H9 (cell line): ENCODE data around the gene TLE6. TPM values are rescaled to one million over a fixed set of nuclear protein-coding genes. Genes with fewer than 3 reads are reported as not detected.

Experiments
- DNase-seq: peaks from one replicate; pipeline ENCODE4 v3.0.0-alpha.2; 2017
- H2AFZ ChIP-seq: one replicate; pipeline ENCODE4 v1.6.1; 2013; ENCODE audit warnings: mild to moderate bottlenecking, low read length, control low read depth, moderate library complexity
- H2AK5ac ChIP-seq: 2 replicates; pipeline ENCODE4 v1.6.1; 2013; ENCODE audit warnings: low read length, control low read depth, mixed read lengths; ENCODE audit not compliant: insufficient read length
- H2BK120ac ChIP-seq: one replicate; pipeline ENCODE4 v1.6.1; 2013; ENCODE audit warnings: low read depth, mild to moderate bottlenecking, low read length, control low read depth, inconsistent platforms; ENCODE audit not compliant: poor library complexity, severe bottlenecking
- H2BK12ac ChIP-seq: 2 replicates; pipeline ENCODE4 v1.6.1; 2013; ENCODE audit warnings: low read length, control low read depth, mixed read lengths, low read depth; ENCODE audit not compliant: insufficient read length
- H2BK15ac ChIP-seq: 2 replicates; pipeline ENCODE4 v1.6.1; 2013; ENCODE audit warnings: low read depth, low read length, control low read depth
- H2BK20ac ChIP-seq: one replicate; pipeline ENCODE4 v1.6.1; 2013; ENCODE audit warnings: low read depth, mild to moderate bottlenecking, low read length, control low read depth, inconsistent platforms; ENCODE audit not compliant: poor library complexity, severe bottlenecking
- H2BK5ac ChIP-seq: 2 replicates; pipeline ENCODE4 v1.6.1; 2013; ENCODE audit warnings: low read length, control low read depth, mixed read lengths; ENCODE audit not compliant: insufficient read length
- H3K14ac ChIP-seq: 2 replicates; pipeline ENCODE4 v1.6.1; 2013; ENCODE audit warnings: low read length, control low read depth; ENCODE audit not compliant: insufficient read depth
- H3K18ac ChIP-seq: 2 replicates; pipeline ENCODE4 v1.6.1; 2013; ENCODE audit warnings: low read depth, mild to moderate bottlenecking, mixed read lengths, low read length, control low read depth; ENCODE audit not compliant: insufficient read length
- H3K23ac ChIP-seq: 2 replicates; pipeline ENCODE4 v1.6.1; 2013; ENCODE audit warnings: low read length, control low read depth, mixed read lengths, low read depth; ENCODE audit not compliant: insufficient read length
- H3K23me2 ChIP-seq: 2 replicates; pipeline ENCODE4 v1.6.1; 2013; ENCODE audit warnings: low read depth, mild to moderate bottlenecking, mixed read lengths, low read length, control low read depth; ENCODE audit not compliant: insufficient read length, poor library complexity, severe bottlenecking
- H3K27ac ChIP-seq: 2 replicates; pipeline ENCODE4 v1.5.1; 2013; ENCODE audit warnings: low read length, control low read depth, mixed read lengths, low read depth; ENCODE audit not compliant: insufficient read length
- H3K27me3 ChIP-seq: 2 replicates; pipeline ENCODE4 v1.6.1; 2013; ENCODE audit warnings: low read length, control low read depth, inconsistent platforms; ENCODE audit not compliant: insufficient read depth
- H3K4ac ChIP-seq: 2 replicates; pipeline ENCODE4 v1.6.1; 2013; ENCODE audit warnings: low read depth, mild to moderate bottlenecking, control low read depth, inconsistent platforms, low read length, moderate library complexity
- H3K4me1 ChIP-seq: 2 replicates; pipeline ENCODE4 v1.6.1; 2013; ENCODE audit warnings: low read length, control low read depth, inconsistent platforms; ENCODE audit not compliant: insufficient read depth
- H3K4me2 ChIP-seq: 2 replicates; pipeline ENCODE4 v1.6.1; 2013; ENCODE audit warnings: low read length, control low read depth, mixed read lengths; ENCODE audit not compliant: insufficient read length, insufficient read depth
- H3K56ac ChIP-seq: 2 replicates; pipeline ENCODE4 v1.6.1; 2013; ENCODE audit warnings: low read depth, mild to moderate bottlenecking, mixed read lengths, low read length, control low read depth; ENCODE audit not compliant: insufficient read length
- H3K79me1 ChIP-seq: 2 replicates; pipeline ENCODE4 v1.6.1; 2013; ENCODE audit warnings: low read depth, mild to moderate bottlenecking, moderate library complexity, low read length, control low read depth, inconsistent platforms; ENCODE audit not compliant: insufficient read depth, poor library complexity, severe bottlenecking
- H3K79me2 ChIP-seq: 2 replicates; pipeline ENCODE4 v1.6.1; 2013; ENCODE audit warnings: low read length, control low read depth, inconsistent platforms; ENCODE audit not compliant: insufficient read depth
- H3K9ac ChIP-seq: 2 replicates; pipeline ENCODE4 v1.6.1; 2013; ENCODE audit warnings: low read length, control low read depth, mixed read lengths; ENCODE audit not compliant: insufficient read length; ENCODE audit errors: extremely low read depth
- H3K9me3 ChIP-seq: one replicate; pipeline ENCODE4 v1.6.1; 2013; ENCODE audit warnings: low read depth, low read length, inconsistent platforms; ENCODE audit not compliant: control insufficient read depth
- H3T11ph ChIP-seq: one replicate; pipeline ENCODE4 v1.6.1; 2013; ENCODE audit warnings: mild to moderate bottlenecking, low read length, control low read depth, inconsistent platforms
- H4K20me1 ChIP-seq: one replicate; pipeline ENCODE4 v1.6.1; 2013; ENCODE audit not compliant: control insufficient read depth, insufficient read length, insufficient read depth
- H4K5ac ChIP-seq: 2 replicates; pipeline ENCODE4 v1.6.1; 2013; ENCODE audit warnings: low read depth, mild to moderate bottlenecking, mixed read lengths, low read length, control low read depth; ENCODE audit not compliant: insufficient read length
- H4K8ac ChIP-seq: replicated peaks from 2 replicates; pipeline ENCODE4 v1.6.1; 2013; ENCODE audit warnings: low read length, control low read depth, mixed read lengths, low read depth; ENCODE audit not compliant: insufficient read length
- H4K91ac ChIP-seq: 2 replicates; pipeline ENCODE4 v1.6.1; 2013; ENCODE audit warnings: low read depth, mild to moderate bottlenecking, moderate library complexity, mixed read lengths, low read length, control low read depth; ENCODE audit not compliant: insufficient read length
- H3K27ac Mint-ChIP-seq, 3 experiments: 2 replicates in 2 of 3; 3 replicates in 1 of 3; pipeline ENCODE4 v1.8.0; 2020 to 2021; ENCODE audit warnings: mixed read lengths in 3 of 3, mild to moderate bottlenecking in 1 of 3, moderate library complexity in 1 of 3
- H3K27me3 Mint-ChIP-seq: 2 replicates; pipeline ENCODE4 v1.8.0; 2021; ENCODE audit warnings: low read depth, mild to moderate bottlenecking, moderate library complexity, mixed read lengths
- H3K36me3 Mint-ChIP-seq, 3 experiments: 2 replicates in 2 of 3; 3 replicates in 1 of 3; pipeline ENCODE4 v1.8.0; 2020 to 2021; ENCODE audit warnings: low read depth in 3 of 3, mixed read lengths in 3 of 3; ENCODE audit not compliant: insufficient read depth in 1 of 3
- H3K4me1 Mint-ChIP-seq, 2 experiments: 2 replicates each; pipeline ENCODE4 v1.8.0; 2020; ENCODE audit warnings: mixed read lengths in 2 of 2
- H3K4me3 Mint-ChIP-seq, 2 experiments: 2 replicates in 1 of 2; 3 replicates in 1 of 2; pipeline ENCODE4 v1.8.0; 2020 to 2021; ENCODE audit warnings: mild to moderate bottlenecking in 2 of 2, mixed read lengths in 2 of 2, moderate library complexity in 1 of 2
- H3K9me3 Mint-ChIP-seq, 2 experiments: 2 replicates in 1 of 2; 3 replicates in 1 of 2; pipeline ENCODE4 v1.8.0; 2020; ENCODE audit warnings: mild to moderate bottlenecking in 2 of 2, mixed read lengths in 2 of 2, moderate library complexity in 1 of 2
- WGBS: extraction: QIAGEN DNeasy Blood & Tissue Kit; methylation state at CpG from one replicate; pipeline ENCODE4 v1.1.7; 2013; ENCODE audit warnings: missing lambda C conversion rate, low lambda C conversion rate, mixed read lengths; ENCODE audit not compliant: insufficient read length; ENCODE audit errors: extremely low coverage; 5-methylcytosine and 5-hydroxymethylcytosine counted together
- total RNA-seq: library from RNA; stranded (reverse); gene quantifications from 2 replicates; pipeline ENCODE4 v1.2.1, GENCODE V29; 2021
- TF ChIP-seq, protein P1 (sequence below): fragments of 200-600 bp; sonication (generic); conservative IDR thresholded peaks from 3 replicates; pipeline ENCODE4 v1.8.0; 2021; ENCODE audit warnings: antibody characterized with exemption, mild to moderate bottlenecking

The TLE6 gene
- total RNA-seq, 1 experiment from 2014 or later: 1.7 TPM

DNA sequence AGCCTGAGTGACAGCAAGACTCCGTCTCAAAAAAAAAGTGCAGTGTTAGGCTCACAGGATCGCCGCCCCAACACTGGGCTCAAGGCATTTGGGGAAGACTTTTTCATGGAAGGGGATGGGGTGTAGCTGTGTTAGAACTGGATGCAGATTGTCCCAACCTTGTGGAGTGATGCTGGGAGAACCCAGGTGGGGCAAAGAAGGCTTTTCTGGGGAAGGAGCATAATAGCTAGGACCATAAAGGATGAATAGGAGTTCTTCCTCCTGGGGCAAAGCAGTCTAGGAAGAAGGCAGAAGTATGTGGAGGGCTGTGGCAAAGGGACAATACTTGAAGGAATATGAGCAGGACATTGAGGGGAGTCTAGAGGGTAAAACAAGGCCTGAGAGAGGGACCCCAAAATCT lies 11.2 kb downstream of the TLE6 start:
- no peak overlapping the region for H2BK15ac ChIP-seq
- no peak overlapping the region for H3K4ac ChIP-seq
- TF ChIP-seq, protein P1, sequence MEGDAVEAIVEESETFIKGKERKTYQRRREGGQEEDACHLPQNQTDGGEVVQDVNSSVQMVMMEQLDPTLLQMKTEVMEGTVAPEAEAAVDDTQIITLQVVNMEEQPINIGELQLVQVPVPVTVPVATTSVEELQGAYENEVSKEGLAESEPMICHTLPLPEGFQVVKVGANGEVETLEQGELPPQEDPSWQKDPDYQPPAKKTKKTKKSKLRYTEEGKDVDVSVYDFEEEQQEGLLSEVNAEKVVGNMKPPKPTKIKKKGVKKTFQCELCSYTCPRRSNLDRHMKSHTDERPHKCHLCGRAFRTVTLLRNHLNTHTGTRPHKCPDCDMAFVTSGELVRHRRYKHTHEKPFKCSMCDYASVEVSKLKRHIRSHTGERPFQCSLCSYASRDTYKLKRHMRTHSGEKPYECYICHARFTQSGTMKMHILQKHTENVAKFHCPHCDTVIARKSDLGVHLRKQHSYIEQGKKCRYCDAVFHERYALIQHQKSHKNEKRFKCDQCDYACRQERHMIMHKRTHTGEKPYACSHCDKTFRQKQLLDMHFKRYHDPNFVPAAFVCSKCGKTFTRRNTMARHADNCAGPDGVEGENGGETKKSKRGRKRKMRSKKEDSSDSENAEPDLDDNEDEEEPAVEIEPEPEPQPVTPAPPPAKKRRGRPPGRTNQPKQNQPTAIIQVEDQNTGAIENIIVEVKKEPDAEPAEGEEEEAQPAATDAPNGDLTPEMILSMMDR: no peak
- no peak overlapping the region for H2BK120ac ChIP-seq
- no peaks in the 10 kb centered on the region for H4K20me1 ChIP-seq
- peak overlapping the region in 1 of 3 experiments; percentile 74; a peak in 1 of 7 replicates for H3K27ac Mint-ChIP-seq
- H2BK20ac ChIP-seq: no peak overlapping the region
- no peak overlapping the region for H3K18ac ChIP-seq
- peaks cover 61% of the 10 kb centered on the region for H3K27me3 Mint-ChIP-seq
- no peak for DNase-seq
- H4K8ac ChIP-seq: no peak overlapping the region
- H2BK5ac ChIP-seq: no peak overlapping the region
- no peaks in the 10 kb centered on the region for H3K79me2 ChIP-seq
- no peak overlapping the region for H3K14ac ChIP-seq
- H3K79me1 ChIP-seq: no peaks in the 10 kb centered on the region
- no peaks in the 10 kb centered on the region for H3K36me3 Mint-ChIP-seq
- H4K91ac ChIP-seq: no peak overlapping the region
- H3K9me3 ChIP-seq: no peaks in the 10 kb centered on the region
- no peak overlapping the region for H2AFZ ChIP-seq
- H3K4me3 Mint-ChIP-seq: no peak overlapping the region
- no peak overlapping the region for H3K9ac ChIP-seq
- H3K56ac ChIP-seq: no peak overlapping the region
- H3K4me1 ChIP-seq: no peaks in the 10 kb centered on the region
- H3K4me2 ChIP-seq: no peak overlapping the region
- peaks cover 13 to 35% of the 10 kb centered on the region in 2 experiments for H3K4me1 Mint-ChIP-seq
- H3T11ph ChIP-seq: no peak overlapping the region
- no CpG with 5 or more reads among the region's 3 CpGs for WGBS
- no peaks in the 10 kb centered on the region for H3K27me3 ChIP-seq
- H3K23ac ChIP-seq: no peak overlapping the region
- no peak overlapping the region for H2BK12ac ChIP-seq
- H2AK5ac ChIP-seq: no peak overlapping the region
- H3K9me3 Mint-ChIP-seq: no peaks in the 10 kb centered on the region
- H4K5ac ChIP-seq: no peak overlapping the region
- no peak overlapping the region for H3K27ac ChIP-seq
- no peaks in the 10 kb centered on the region for H3K23me2 ChIP-seq
